ENCODE data around the gene DPF3.

DNA sequence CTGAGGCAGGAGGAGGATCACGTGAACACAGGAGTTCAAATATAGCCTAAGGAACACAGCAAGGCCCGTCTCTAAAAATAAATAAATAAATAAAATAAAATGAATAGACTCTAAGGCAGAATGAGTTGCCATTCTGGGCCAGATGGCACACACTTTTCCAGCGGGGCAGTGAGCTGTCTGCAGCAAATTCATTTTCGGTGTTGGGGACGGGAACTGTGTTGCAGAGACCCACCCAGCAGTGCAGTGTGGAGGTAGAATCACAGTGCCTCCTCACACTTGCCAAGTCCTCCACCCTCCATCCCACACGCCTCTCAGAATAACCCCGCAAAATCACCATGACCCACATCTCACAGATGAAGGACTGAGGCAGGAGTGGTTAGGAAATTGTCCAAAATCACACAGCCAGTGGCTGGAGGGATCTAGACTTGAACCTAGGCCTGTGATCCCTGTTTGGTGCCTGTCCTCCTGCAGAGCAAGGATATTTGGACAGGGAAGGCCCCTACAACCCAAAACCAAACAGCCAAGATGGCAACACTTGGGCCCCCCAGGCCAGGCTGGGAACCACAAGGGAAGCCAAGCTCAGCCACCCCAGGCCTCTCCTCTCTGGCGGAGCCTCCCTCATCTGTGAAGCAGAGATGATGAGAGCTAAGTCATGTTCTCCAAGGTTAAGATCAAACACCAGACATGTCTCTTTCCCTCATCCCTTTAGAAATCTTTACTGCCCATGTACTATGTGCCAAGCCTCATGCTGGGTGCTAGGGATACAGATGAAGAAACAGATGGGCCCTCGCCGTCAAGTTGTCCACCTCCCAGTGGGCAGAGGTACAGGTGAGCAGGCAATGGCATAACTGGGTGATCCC is 152.7 kb downstream of the DPF3 start:
- TF ChIP-seq, protein P1, sequence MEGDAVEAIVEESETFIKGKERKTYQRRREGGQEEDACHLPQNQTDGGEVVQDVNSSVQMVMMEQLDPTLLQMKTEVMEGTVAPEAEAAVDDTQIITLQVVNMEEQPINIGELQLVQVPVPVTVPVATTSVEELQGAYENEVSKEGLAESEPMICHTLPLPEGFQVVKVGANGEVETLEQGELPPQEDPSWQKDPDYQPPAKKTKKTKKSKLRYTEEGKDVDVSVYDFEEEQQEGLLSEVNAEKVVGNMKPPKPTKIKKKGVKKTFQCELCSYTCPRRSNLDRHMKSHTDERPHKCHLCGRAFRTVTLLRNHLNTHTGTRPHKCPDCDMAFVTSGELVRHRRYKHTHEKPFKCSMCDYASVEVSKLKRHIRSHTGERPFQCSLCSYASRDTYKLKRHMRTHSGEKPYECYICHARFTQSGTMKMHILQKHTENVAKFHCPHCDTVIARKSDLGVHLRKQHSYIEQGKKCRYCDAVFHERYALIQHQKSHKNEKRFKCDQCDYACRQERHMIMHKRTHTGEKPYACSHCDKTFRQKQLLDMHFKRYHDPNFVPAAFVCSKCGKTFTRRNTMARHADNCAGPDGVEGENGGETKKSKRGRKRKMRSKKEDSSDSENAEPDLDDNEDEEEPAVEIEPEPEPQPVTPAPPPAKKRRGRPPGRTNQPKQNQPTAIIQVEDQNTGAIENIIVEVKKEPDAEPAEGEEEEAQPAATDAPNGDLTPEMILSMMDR (IDR thresholded peaks at IDR 0.05), result no peak
- no peak for TF ChIP-seq POLR2A (IDR thresholded peaks at IDR 0.05)

Data from esophagus squamous epithelium (tissue), 4 donors.